Activated CD4-positive, alpha-beta T cell treated with anti-CD3 and anti-CD28 coated beads for 4 hours (primary cell): ENCODE data around the gene FAM83D.

Source experiments
- DNase-seq, 2 donors: peaks; one replicate each; pipeline ENCODE4 v3.0.0-alpha.2; 2020

Gene FAM83D, protein sequence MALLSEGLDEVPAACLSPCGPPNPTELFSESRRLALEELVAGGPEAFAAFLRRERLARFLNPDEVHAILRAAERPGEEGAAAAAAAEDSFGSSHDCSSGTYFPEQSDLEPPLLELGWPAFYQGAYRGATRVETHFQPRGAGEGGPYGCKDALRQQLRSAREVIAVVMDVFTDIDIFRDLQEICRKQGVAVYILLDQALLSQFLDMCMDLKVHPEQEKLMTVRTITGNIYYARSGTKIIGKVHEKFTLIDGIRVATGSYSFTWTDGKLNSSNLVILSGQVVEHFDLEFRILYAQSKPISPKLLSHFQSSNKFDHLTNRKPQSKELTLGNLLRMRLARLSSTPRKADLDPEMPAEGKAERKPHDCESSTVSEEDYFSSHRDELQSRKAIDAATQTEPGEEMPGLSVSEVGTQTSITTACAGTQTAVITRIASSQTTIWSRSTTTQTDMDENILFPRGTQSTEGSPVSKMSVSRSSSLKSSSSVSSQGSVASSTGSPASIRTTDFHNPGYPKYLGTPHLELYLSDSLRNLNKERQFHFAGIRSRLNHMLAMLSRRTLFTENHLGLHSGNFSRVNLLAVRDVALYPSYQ

DNA sequence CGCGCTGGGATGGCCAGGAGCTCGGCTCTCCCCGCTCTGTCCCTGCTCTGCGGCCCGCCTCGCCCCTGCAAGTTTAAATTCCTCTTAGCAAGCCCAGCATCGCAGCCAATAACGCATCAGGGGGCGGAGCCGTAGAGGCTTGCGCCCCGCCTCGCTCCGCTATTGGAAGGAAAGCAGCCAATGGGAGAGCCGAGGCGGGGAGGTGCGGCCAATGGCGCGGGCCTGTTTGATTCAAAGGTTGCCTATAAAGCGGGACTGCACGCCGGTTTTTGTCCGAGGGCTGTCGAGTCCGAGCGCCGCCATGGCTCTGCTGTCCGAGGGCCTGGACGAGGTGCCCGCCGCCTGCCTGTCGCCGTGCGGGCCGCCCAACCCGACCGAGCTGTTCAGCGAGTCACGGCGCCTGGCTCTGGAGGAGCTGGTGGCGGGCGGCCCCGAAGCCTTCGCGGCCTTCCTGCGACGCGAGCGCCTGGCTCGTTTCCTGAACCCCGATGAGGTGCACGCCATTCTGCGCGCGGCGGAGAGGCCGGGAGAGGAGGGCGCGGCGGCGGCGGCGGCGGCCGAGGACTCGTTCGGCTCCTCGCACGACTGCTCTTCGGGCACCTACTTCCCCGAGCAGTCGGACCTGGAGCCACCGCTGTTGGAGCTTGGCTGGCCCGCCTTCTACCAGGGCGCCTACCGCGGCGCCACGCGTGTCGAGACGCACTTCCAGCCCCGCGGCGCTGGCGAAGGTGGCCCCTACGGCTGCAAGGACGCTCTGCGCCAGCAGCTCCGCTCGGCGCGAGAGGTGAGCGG, at the start of gene FAM83D:
FAM83D (plus strand) TSS at position 276 of the 792 bp plus-strand sequence; CDS start at position 302, 26 bp downstream.
- DNase-seq = peak; percentile 87 to 92

DNA sequence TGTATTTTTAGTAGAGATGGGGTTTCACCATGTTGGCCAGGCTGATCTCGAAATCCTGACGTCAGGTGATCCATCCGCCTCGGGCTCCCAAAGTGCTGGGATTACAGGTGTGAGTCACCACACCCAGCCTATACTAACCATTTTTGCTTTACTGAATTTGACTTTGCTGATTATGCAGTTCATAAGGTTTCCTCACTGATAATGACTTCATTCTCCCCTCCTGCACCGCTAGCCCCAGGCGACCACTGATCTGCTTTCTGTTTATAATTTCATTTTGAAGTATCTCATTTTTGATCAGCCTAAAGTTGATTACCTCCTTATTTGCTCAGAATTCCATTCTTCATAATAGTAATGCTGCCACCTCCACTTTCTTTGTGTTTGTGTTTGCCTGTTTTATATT, 48.7 kb upstream of the FAM83D start:
- no peak for DNase-seq

DNA sequence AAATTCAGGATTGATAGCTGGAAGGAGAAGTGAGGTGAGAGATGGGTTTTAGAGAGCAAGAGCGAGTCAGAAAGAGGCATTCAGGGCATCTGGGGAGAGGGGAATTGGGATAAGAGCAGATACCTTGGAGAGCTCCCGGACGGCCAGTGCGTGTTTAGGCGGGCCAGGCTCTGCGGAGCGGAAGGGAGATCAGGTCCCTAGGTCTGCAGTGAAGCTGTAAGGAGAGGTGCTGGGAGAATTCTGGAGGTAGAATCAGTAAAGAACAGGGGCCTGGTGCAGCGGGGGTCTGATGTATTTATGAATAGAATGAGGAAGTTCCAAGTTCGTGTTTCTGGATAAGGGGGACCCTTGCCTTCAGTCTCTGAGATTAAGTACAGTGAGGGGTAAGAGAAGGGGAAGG, 47.4 kb upstream of the FAM83D start:
- DNase-seq = no peak

DNA sequence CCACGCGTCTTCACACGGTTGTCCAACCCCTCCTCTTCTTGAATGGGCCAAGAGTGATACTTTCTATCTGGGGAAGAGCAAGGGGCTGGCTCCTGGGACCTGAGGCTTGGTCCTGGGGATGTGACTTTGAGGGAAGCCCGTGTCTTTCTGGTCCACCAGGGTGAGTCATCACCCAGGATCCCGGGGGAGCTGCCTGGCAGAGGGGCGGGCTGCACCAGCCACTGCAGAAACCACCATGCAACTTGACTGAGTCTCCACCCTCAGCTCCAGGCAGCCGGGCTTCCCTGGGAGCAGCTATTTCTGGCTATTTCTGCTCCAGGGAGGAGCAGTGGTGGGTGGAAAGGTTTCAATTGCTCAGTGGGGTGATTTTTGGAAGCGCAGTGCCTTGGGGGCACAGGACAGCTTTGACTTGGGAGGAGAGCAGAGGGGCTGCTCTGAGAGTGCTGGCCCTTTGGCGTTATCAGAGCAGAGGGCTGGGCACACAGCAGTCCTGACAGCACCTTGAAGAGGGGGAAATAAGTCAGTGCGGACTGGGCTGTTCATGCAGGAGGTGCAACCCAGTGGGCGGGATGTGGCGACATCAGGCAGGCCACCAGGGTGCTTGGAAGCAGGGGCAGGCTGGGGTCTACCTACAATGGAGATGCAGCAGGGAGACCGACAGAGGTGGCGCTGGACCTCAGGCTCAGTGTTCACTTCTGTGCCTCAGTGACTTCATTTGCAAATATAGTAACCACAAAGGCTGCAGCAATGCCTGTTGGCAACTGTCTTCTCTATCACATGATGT, 45.1 kb upstream of the FAM83D start:
- DNase-seq = no peak

DNA sequence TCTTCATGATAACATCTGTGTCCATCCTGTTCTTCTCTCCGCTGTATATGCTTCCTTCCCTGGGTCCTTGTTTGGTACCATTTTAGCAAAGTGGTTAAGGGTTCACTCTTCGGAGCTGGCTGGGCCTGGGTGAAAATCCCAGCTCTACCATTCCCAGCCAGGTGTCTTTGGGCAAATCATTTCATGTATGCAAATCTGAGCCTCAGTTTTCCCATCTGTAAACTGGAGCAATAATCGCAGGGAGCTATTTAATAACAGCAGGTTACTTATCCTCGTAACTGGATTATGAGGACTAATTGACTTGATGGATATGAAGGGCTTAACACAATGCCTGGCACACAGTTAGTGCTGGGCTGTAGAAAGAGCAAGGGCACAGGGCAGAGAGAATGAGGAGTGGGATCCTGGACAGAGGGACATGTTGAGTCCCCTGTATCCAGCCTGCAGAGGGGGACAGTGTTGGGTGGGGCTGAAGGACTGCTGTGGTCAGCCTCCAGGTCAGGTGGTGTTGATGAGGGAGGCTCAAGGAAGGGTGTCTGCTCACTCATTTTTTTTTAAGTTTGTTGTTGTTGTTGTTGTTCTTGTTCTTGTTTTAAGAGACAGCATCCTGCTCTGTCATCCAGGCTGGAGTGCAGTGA, 44.3 kb upstream of the FAM83D start:
- DNase-seq = no peak

DNA sequence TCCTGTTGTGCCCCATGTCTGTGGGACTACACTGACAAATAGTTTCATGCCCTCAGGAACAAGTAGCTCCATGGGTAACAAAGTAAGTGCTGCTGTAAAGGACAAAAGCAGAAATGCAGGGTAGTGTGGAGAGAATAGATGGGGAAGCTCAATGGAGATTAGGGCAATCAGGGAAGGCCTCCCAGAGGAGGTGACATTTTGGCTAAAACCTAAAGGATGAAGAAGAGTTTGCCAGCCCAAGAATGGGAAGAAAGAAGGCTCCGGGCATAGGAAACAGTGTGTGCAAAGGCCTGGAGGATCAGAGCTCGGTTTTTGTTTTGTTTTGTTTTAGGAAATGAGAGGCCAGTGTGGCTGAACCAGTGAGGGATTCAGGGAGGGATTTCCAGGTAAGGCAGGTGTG, 43.6 kb upstream of the FAM83D start:
- no peak for DNase-seq

DNA sequence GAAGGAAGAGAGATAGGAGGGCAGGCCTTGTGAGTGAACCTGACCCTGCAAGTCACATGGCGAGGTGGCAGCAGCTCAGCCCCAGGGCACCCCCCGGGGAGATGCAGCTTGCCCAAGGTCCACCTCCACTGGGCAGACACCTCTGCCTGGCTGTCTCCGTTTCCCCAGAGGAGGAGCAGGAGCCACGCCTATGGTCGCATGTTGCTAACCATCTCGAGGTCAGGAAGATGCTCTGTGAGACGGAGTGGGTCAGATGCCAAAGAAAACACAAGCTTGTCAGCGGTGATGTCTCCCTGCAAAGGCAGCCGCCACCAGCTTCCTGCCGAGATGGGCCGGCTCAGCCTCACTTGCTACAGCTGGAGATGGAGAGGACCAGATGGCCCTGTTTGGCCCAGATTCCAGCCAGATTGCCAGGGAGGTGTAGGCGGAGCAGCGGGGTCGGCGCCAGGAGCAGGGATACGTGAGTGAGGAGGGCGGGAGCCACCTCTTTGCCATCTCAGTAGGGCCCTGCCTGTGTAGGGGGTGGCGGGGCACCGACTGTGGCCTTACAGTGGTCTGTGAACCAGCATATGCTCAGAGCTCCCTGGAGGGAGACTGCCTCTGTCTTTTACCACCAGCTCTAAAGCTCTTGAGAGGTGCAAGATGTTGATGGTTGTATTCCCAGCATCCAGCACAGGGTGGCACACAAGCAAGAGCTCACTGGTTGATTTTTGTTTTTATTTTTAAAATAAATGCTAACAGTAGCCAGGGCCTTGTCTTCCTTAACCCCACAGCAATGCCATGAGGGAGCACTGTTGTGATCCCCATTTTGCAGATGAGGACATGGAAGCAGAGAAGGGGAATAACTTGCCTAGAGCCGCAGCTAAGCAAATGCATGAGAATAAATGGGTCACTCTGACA, 42.9 kb upstream of the FAM83D start:
- DNase-seq = no peak

DNA sequence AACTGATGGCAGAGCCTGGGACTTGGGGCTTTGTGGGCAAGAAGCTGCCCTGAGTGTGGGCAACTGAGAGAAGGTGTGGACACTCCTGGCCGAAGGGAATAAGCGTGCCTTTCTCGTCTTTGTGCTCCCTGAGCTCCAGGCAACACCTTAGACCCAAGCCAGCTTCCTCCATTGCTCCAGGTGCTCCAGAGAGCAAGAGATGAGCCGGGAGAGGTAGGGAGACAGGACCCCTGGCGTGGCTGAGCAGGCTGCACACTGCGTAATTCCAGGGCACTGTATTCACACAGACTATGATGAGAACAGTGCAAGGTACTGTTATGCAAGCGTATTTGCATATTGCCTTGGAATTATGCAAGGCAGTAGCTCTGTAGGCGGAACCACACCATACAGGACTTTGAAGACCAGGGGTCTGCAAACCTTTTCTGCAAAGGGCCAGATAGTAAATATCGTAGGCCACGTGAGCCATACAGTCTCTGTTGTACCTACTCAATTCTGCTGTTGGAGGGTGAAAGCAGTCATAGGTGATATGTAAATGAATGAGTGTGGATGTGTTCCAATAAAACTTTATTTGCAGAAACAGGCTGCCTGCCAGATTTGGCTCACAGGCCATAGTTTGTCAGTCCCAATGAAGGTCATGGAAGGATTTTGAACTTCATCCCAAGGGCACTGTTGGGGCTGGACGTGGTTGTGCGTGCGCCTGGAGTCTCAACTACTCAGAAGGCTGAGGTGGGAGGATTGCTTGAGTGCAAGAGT, 42.1 kb upstream of the FAM83D start:
- no peak for DNase-seq

DNA sequence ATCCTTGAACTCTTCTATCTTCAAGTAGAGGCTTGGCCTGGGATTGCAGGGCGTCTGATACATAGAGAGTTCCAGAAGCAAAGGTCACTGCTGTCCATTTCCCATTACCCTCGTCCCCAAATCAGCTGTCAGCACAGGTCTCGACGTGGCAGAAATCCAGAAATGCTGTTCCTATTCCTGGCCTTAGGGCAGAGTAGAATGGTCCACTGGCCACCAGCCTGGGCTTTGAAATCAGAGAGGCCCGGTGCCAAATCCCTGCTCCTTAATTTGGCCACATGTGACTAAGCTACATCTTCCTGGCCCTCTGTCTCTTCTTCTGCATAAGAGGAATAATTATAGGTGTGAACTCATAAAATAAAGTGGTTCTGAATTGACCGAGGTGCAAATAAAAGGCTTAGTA, 40.9 kb upstream of the FAM83D start:
- DNase-seq = no peak

DNA sequence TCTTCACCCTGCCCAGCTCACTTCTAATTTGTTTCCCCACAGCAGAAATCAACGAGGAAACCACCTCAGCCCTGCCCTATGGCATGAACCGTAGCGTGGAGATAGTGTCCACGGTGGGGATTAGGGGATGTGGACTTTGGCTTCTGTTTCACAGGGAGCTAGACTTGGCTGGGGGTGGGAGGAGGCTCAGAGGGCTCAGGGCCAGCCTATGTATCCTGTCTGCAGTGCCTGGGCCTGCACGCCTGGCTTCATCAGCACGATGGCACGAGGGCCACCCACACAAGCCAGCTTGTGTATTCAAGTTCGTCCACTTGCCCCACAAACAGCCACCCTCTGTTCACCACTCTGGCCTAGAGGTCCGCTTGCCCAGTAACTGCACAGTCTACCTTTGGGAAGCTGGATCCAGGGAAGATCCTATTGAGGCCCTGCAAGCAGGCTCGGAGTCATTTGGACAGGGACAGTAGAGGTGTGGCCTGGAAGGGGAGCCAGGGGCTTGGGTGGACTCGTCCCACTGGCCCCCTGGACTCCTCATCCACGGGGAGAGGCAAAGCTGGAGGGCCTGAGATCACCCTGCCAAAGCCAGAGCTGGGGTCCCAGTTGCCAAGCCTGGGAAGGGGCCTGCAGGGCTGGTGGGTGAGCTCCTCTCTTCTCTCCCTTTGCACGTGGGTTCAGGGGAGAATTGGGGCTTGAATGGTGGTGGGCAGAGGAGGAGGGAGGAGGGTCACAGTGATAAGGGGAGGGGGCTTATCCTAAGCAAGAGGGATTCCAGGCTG, 38.0 kb upstream of the FAM83D start:
- DNase-seq = no peak

DNA sequence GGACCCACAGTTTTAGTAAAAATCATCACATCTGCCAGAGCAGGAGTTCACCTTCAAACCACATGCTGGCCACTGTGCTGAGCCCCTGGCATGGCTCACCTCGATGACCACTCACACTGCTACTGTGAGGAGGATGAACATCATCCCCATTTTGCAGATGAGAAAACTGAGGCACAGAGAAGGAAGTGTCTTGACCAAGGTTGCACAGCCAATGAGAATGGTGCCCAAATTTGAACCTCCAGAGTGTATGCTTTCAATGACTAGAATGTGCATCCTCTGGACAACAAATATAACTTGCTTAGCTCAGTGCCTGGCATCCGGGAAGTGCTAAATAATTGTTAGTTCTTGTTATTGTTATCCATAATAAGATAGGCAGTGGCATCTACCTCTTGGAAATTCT, 37.2 kb upstream of the FAM83D start:
- no peak for DNase-seq

DNA sequence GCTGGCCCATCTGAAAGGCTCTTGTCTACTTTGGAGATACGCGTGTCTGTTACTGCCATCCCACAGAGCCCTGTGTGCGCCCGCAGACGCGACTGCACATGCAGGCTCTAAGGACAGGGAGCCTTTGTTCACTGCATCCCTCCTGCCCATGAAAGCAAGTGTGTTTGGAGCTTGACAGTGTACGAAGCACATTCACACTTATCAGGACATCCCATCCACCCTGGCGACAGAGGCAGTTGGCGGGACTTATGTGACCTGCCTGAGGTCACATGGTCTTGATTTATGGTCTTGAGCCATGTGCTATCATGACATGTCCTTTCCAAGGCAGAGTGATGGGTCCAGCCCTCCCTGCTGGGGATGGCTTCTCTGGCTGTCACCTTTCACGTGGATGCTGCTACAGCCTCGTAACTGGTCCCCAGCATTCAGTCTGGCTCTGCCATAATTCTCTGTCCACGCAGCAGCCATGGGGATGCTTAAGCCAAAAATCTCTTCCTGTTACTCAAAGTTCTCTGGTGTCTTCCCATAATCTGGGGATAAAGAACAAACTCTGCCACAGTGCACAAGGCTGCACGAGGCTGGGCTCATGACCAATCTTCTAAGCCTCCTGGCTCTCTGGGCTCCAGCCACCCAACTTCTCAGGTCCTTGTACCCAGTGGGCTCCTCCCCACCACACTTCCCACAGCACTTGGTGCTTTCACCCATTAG, 36.3 kb upstream of the FAM83D start:
- no peak for DNase-seq

DNA sequence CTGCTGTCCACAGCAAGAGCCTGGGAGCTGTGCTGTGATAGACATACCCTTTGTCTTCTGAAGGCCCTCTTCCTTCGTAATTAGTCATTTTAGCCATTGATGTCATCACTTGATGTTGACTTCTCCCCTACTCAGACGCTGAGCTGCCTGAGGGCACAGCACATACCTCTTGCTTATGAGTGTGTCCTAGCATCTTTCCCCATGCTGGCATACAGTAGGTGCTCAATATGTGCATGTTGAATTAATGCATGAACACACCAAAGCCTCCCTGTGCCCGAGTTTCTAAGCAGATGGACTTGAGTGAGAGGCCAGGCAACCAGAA, 35.8 kb upstream of the FAM83D start:
- DNase-seq = no peak

DNA sequence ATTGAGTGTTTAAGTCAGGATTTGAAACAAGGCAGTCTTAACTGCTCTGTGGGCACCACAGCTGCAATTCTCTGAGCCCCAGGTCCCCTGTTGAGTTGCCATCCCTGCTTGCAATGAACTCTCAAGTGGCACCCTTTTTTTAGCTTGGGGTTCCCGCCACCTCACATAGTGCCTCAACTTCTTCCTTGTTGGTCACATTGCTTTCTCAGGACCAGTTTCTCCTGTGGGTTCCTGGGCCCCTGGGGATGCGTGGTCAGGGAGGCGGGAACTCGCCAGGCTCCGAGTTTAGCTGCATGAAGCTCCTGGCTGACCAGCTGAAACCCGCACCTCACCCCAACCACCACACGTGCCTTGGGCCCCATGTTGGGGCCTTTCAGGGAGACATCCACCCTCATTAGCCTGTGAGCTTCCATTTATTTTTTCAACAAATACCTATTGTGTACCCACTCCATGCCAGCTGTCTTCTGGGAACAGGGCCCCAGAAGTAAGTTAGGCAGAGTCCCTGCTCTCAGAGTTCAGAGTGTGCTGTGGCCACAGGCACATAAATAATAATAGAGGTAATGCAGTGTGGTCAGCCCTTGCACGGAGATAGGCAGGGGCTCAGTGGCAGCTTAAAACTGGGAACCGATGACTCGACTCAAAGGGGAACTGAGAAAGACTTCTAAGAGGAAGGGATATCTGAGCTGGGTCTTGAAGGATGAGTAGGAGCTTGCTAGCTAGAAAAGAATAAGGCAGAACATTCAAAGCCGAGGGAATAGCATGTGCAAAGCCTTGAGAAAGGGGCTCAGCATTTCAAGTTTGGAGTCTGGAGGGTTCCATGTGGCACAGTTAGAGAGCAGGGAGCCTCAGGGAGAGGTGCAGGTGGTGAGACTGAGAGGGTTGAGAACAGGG, 33.9 kb upstream of the FAM83D start:
- no peak for DNase-seq

DNA sequence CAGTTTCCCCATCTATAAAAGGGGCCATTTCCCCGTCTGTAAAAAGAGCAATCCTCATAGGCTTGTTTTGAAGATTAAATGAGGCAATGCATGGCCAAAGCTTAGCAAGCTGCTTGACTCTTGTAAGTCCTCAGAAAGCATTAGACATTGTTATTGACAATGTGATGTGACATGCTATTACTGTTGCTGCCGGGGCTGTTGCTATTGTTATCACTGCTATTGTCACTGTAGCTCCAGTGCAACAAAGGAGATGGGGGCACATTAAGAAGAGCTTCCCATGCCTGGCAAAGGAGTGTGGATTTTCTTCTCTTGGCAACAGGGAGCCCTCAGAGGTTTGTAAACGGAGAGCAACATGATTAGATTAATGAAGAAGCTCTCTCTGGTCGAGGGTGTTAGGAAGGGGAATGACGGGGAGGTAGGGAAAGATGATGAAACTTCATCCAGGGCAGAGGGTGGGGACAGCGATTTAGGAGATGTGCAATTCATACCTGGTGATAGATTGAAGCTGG, 33.1 kb upstream of the FAM83D start:
- no peak for DNase-seq

DNA sequence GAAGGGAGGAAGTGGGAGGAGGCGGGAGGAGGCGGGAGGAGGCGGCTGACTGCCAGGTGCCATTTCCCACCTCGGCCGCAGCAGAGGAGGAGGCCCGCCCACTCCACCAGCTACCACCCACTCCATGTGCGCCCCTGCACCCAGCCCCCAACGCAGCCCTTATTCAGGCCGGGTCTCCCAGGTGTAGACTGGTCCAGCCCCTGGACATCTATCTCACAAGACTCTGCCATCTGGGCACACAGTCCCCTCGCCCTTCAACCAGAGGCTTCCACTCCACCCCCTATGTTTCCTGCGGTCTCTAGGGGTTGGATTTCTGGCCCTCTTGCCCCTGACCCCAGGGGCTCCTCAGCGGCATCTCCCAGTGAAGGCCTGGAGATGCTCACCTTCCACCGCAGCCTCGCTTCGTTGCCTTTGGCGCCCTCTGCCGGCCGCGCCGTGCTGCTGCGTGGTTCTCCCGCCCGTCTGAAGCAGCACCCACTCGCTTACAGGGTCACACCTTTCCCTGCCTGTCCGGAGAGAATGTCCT, 32.6 kb upstream of the FAM83D start:
- peak; percentile 74 to 83 for DNase-seq

DNA sequence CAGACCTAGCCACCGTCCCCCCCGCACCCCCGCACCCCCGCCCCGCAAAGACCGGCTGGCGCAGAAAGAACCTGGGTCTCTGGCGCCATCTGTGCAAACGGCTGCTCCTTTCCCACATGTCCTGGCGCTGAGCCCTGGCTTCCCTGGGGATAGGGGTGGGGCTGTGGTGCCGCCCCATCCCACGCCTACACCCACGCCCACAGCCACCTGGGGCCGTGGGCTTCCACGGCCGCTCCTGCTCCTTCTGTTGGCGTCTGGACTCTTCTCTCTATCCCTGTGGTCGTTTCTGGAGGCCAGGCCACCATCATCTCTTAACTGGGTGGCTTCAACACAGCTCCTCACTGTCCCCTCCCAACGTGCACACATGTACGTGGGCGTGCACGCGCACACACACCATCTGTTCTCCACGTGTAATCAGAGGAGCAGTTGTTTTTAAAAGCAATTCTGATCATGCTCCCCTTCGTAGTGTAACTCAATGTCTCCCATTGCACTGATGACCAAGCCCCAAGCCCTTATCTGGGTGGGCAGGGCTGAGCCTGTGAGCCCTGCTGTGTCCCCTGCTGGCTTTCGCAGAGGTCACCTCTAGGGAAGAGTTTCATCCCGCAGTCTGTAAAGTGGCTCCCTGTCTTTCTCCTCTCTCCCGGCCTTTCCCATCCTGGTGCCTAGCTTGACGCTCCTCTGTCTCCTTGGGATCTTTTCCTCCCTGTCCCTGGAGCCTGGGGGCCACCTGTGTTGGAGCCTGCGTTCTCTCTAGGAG, 31.9 kb upstream of the FAM83D start:
- DNase-seq = no peak
